ENCODE measurements around the gene PAIP2. TPM values are rescaled to one million over a fixed set of nuclear protein-coding genes. Genes with fewer than 3 reads are reported as not detected.
A peak's percentile ranks its signal among the peaks of the same experiment; 100 is the strongest.
"Not testable (repeated sequence)": the region's sequence is repeated elsewhere in the genome, so short reads cannot be mapped to it uniquely, and the experiment has no call there.

Gene PAIP2
- total RNA-seq, 1 experiment from 2014 or later: 89.9 TPM

DNA sequence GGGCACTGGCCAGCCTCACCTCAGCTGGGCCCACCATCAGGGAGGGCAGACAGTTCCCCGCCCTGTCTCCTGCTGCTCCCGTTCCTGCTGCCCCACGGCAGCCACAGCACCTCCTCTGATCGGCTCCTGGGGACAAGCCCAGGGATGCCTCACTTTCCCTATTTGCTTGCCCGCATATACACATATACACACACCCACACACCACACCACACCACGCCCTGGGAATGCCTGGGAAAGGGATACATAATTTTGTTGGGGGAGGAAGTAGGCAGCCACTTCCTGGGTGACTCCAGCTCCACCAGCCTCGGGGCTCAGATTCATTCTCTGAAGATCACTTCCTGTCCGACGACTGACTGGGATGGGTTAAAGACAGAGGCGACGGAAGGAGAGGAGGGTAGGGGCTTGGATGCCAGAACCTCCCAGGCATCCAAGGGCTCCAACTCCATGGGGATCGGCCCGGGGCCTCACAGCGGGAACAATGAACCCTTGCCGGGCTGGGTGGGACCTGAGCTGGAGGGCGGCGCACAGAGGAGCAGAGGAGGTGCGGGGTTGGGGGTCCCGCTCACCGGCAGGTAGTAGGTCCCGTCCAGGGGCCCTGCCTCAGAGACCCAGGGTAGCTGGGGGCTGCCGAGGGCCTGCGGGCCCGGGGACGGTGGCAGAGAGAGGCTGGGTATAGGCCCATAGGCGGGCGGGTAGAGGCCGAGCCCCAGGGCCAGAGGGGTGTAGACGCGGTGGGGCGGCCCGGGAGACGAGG, 50.1 kb downstream of the PAIP2 start:
- peak; percentile 81 for DNase-seq (ENCODE audit: low spot score)

DNA sequence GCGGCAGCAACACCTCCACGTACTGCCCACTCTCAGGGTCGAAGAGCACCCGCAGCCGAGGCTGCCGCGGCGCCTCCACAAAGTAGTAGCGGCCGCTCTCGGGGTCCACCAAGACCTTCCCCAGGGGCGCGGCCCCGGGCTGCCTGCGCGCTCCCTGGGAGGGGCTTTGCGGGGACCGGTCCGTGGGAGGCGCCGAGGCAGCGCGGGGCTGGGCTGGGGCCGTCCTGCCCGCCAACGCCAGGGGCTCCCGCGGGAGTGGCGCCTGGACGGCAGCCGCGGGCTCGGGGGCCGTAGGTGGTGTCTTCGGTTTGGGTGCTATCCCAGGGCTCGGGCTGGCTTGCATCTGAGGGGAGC, 50.6 kb downstream of the PAIP2 start:
- DNase-seq (ENCODE audit: low spot score): no peak

DNA sequence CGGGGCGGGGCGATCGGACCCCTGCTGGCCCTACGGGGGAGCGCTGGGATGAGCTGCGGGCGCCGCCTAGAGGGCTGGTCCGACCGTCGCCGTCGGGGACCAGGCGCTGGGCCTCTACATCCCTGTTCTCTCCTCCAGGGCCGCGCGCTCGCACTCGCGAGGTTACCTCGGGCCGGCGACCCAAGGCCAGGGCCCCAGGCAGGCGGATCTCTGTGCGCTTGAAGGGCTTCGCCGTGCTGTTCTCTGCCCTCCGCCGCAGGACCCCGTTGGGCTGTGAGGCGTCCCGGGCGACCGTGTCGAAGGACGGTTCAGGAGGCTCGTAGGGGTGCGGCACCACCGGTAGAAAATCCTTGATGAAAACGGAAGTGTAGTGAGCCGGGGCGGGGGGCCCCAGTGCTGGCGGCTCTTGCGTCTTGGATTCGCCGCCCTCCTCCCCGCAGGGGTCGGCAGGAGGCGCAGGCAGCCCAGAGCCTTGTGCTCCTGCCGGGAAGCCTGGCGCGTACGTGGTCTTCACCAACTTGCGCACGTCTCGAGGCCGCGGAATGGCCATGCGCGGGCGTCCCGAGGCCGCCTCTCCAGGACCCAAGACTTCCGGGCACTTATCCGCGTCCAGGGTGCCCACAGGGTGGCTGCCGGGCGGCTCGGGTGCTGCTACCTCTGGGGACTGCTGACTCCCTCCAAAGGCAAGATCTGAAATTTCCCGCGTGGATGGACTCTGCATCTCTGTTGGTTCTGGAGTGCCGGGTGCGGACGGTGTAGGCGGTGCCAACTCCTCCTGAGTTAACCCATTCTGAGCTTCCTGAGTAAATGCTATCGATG, 51.2 kb downstream of the PAIP2 start:
- no peak for DNase-seq (ENCODE audit: low spot score)

DNA sequence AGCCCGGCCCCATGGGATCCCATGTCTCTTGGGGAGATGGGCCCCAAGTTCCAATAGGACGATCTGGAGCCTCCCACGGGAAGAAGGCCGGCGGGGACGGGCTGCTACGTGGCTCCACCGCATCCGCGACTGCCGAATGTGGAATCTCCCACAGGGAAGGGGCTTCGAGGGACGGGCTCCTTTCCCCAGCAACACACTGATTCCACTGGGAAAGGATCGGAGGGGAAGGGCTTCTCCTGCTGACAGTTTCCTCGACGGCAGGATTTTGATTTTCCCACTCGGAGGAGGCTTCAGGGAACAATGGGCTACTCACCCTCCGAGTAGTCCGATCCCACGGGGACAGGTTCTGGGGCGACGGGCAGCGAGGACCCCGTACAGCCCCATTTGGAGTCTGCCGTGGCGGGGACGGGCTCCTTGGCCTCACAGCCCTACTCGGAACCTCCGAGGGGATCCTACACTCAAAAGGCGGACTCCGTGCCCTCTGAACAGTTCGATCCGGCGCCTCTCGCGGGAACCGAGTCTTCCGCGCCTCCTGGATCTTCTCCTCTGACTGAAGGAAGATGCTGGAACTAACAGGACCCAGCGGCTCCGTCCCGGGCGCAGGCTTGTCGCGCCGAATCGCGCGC, 52.0 kb downstream of the PAIP2 start:
- DNase-seq (ENCODE audit: low spot score): no peak

DNA sequence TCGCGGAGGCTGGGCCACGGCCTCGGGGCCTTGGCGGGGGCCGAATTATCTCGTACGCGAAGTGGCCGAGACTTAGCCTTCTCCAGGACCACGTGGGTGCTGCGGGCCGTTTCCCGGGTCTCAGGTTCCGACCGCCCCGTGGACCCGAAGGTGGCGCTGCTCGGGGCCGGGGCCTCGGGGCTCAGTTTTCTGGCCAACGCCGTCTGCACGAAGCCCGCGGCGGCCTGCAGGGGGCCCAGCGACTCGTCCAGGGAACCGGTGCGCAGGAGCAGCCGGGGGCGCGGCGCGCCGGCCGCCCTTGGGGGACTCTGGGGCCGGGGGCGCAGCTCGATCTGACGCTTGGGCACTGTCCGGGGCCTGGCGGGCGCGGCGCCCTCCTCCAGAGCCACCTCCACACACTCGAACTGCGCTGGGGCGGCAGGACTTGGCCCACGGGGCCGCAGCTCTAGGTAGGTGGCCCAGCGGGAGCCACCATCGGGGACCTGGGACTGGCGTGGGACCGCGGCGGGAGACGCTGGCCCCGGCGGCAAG, 52.5 kb downstream of the PAIP2 start:
- no peak for DNase-seq (ENCODE audit: low spot score)

DNA sequence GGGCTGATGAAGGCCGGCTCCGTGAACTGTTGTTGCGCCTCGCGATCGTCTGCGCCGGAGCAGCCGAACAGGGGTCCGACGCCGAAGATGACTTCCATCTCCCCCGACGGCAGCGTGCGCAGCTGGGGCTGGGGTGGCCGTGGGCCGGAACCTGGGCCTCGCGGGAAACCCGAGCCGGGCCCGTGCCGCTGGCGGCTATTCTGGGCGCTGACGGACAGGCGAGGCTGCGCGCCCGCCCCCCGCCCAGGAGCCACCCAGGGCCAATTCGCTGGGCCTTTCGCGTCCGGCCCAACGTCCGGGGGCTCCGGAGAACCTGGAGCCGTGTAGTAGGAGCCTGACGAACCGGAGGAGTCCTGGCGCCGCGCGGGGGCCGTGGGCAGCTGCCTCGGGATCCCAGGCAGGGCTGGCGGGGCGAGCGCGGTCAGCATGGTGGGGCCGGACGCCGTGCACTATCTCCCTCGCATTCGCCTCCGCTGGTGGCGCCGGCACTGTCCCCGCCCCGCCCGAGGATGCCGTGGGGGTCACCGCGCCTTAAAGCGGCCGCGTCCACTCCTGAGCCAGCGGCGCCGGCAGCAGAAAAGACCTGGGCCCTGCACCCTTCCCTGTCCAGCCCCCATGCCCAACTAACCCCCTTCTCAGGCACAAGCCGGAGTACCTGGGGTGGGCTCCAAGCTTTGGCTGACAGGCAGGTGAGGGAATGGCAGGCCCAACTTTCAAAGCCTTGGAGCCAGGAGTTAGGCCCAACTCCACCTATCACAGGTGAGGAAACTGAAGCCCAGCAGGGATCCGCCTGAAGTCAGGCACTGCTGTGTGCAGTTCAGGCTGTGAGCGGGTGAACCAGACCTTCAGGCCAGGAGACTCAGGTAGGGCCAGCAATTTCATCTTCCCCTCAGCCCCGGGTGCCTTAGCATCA, 53.3 kb downstream of the PAIP2 start, which contains the start of gene PROB1:
TSS of gene PROB1 (minus strand) at position 451 of the 913 bp plus-strand sequence. CDS start at position 428, 23 bp downstream.
- no peak for DNase-seq (ENCODE audit: low spot score)

DNA sequence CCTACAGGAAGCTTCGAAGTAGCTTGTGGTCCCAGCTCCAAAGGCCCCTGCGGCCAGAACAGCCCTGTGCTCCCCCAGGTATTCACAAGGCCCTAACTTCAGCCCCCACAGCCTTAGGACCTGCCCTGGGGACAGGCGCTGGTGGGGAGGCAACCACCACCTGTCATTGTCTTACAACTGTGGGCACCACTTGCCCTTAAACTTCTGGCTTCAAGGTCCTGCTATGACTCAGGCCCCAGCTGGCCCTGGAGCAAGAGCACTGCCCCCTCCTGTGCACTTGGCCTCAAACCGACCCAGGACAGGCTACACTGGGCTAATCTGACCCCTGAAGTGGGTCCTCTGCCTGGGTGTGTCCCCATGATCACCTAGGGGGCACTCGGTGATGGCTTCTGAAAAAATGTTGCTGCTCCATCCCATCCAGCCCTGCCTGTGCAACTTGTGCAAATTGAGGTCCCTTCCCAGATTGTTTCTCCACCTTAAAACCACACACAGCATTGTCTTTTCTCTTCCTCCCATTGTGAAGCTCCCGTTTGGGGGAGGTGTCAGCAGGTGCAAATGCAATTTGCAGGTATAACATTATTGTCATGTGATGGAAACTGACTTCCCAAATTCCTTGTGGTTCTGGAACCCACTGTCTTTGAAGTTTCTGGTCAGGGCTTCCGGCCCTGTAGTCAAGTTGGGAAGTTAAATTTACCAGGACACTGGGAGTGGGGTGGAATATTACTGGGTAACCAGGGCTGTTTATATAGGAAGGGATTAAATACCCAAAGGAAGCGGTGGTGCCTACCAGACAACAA, 54.4 kb downstream of the PAIP2 start:
- DNase-seq (ENCODE audit: low spot score): peak; percentile 39

DNA sequence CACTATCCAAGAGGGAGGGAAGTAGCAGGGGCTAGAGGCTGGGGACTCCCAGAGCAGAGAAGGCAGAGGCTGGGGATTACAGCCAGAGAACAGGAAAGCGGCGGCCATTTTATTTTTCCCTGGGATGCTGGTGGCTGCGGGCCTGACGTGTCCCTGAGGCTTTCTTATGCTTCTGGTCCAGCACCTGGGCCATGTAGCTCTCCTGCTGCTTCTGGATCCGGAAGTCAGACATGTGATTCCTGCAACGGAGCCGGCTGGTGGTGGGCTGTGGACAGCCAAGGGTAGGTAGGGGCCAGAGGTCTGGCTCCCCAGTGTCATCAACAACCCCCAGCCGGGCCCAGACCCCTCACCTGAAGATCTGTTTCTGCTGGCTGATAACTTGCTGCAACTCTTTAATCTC, 55.0 kb downstream of the PAIP2 start:
- DNase-seq (ENCODE audit: low spot score): no peak

DNA sequence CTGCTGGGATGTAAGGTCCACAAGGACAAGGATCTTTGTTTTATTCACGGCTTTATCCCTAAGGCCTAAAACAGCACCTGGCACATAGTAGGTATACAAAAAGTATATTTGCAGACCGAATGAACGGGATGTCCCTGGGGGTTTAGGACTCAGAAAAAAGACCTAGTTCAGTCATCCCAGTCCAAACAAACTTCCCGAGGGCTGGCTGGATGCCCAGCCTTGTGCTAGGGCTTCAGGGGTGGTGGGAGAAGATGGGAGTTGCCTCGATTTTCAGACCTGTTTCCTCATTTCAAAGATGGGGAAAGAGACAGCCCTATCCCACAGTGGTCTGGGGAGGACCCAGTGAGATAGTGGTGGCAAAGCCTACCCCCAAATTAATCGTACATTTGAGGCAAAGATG, 56.3 kb downstream of the PAIP2 start:
- no peak for DNase-seq (ENCODE audit: low spot score)

DNA sequence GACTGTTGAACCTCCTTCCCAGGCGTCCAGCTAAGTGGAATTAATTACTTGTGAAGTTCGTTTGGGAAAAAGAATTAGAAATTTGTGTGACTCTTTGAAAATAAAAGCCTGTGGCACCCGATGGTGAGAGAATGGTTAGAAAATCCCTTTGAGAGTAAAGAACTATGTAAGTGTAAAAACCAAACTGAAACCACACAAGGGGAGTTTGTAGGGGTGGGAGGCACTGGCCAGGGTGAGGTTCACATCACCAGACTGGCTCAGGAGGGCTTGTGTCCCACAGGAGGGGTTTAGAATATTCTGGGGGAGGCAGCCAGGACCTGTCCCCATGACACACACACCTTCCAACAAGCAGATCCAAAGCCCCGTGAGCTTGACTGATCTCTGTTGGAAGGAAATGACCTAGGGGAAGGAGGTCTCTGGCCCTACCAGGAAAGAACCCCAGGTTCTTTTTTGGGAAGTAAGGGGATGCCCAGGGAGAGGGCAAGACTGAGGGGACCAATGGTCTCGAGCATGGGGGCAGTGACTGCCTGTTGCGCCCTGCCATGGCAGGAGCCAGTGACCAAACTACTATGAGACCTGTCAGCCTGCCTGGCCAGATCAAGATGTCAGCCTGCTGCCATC, 58.0 kb downstream of the PAIP2 start:
- DNase-seq (ENCODE audit: low spot score): no peak

DNA sequence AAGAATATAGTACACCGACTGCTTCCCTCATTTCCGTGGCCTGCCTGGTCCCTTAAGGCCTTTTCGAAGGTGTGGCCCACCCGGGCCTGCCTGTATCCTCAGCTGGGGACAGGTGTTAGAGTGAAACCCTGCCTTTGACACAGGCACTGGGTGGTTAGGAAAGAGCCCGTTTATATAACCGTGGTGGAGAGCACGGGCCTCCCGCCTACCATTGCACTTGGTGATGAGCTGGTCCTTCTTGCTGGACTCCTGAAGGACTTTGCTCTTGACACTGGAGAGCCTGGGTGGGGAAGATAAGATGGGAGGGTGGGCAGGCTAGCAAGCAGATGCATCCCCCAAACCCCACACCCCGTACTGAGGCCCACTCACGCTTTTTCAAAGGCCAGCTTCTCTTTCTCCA, 59.9 kb downstream of the PAIP2 start:
- no peak for DNase-seq (ENCODE audit: low spot score)

DNA sequence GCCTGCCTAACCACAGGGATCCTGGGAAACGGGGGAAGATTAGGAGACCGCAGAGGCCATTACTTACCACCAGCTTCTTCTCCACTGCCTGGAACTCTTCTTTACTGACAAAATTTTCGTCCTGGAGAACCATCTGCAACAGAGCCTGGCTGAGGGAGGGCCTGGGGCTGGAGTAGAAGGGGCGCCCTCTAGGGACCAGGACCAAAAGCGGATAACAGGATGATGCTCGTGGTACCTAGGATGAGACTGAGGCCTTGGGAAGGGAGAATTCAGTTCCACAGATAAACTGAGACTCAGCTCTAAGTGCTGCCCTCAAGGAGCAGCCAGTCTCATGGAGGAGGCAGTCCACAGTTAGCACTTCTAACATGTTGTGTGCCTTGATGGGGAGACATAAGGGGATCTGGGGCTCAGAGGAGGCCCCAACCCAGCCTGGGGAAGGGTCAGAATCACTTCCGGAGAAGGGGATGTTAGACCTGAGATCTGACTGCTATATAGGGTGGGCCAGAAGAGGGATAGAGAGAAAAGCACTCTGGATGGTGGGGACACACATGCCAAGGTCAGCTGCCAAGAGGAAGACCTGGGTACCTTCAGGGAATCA, 61.0 kb downstream of the PAIP2 start:
- no peak for DNase-seq (ENCODE audit: low spot score)

DNA sequence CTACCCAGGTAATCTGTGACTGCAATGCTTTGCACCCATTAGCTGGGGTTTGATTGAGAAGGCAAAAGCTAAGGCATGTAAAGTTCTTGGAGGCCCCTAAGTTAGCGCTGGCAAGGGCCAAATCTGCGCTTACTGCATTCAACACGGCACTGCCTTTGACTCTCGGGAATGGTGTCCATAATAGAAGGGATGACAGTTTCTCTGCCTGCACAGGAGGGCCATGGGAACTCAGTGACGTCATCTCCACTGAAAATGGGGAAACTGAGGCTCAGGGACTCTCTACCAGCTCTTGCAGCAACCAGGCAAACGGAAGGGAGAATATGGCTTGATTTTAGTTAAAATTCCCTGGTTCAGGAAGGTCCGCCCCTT, 61.7 kb downstream of the PAIP2 start:
- DNase-seq (ENCODE audit: low spot score): no peak

DNA sequence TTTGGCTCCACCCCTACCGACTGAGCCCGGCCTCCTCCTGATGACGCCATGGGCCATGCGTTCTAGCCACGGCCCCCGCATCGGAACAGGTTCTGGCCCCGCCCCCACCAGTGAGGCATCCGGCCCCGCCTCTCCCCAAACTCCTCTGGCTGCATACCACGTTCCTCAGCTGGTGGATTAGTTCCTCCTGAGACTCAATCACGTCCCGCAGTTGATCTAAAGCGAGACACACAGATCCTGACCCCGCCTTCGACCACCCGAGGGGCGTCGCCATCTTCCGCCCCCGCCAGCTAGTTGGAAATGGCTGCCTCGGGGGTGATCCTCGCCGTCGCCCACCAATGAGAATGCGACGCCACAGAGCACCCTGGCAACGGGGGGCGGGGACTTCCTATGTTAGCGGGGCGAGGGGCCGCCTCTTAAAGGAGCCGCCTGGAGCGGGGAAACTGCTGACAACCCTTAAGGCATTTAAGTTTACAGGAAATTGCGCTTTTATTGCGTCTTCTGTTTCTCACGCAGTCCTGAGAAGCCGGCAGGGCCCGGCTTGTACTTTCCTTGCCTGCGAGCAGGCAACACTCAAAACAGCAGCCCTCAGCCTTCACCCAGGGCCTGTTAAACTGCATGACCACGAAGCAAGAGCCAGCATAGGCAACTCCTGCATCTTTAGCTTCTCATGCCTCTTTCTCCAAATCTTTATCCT, 62.3 kb downstream of the PAIP2 start, which contains the start of gene SPATA24:
TSS of gene SPATA24 (minus strand) at position 303 of the 697 bp plus-strand sequence. CDS start at position 274, 29 bp downstream.
- DNase-seq (ENCODE audit: low spot score): peak; percentile 97

DNA sequence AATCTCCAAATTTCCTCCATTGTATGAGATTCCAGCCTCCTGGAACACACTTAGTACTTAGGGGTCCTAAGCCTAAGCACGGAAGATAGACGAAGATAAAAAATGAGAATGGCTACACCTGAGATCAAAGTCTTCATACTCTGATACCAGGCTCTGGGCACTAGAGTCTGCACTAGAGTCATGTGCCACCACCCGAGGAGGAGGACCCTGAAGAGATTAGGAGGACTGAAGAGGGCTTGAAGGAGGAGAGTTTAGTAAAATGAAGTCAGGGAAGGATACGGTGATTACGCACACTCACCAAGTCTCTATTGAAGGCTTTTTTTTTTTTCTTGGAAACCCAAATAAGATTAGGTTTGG, 62.8 kb downstream of the PAIP2 start:
- DNase-seq (ENCODE audit: low spot score): no peak

DNA sequence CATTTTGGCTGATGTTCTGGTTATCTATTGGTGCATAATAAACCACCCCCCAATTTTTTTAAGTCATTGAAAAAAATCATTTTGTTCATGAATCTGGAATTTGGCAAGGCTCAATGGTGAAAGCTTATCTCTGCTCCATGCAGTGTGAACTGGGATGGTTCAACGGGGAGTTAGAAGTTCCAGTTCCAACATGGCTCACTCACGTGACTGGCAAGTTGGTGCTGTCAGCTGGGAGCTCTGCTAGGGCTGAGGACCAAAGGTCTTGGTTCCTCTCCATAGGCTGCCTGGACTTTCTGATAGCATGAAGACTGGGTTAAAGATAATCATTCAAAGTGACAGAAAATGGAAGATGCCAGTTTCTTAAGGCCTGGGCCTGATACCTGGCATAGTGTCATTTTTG, 65.3 kb downstream of the PAIP2 start:
- DNase-seq (ENCODE audit: low spot score): no peak

DNA sequence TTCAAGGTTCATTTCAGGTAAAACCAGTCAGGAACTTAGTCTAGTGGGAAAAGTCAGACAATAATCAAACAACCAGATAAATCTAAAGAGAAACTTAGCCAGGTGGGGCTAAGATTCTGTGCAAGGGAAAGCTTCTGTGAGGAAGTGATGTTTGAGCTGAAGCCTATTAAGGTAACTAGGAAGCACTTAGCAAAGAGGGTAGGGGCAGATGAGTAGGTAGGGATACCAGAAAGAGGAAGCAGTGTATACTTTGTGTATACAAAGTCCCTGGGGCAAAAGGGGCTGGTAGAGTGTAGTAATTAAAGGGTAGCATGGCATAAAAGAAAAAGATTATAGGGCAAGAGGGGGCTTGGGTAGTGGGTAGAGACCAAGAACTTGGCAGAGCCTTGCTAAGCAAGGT, 65.9 kb downstream of the PAIP2 start:
- no peak for DNase-seq (ENCODE audit: low spot score)

DNA sequence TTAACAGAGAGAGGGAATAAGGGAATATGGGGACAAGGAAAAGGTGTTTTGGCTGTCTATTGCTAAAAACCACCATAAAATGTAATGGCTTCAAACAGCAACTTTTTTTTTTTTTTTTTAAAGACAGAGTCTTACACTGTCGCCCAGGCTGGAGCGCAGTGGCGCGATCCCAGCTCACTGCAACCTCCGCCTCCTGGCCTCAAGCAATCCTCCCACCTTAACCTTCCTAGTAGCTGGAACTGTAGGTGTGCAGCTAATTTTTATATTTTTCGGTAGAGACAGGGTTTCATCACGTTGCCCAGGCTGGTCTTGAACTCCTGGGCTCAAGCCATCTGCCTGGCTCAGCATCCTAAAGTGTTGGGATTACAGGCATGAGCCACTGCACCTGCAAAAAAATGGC, 66.5 kb downstream of the PAIP2 start:
- DNase-seq (ENCODE audit: low spot score): no peak

DNA sequence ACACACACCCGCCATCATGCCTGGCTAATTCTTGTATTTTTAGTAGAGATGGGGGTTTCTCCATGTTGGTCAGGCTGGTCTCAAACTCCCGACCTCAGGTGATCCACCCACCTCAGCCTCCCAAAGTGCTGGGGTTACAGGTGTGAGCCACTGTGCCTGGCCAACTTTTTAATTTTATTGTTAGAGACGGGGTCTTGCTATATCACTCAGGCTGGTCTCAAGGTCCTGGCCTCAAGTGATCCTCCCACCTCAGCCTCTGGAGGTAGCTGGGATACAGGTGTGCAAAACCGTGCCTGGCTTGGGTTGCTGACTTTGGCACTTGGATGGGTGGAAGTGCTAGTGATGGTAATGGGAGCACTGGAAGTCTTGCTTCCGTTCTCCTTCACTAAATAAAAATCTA, 67.5 kb downstream of the PAIP2 start:
- DNase-seq (ENCODE audit: low spot score): not testable (repeated sequence)
